Measurements from ENCODE around the gene C19orf38. TPM values are rescaled to one million over a fixed set of nuclear protein-coding genes. Genes with fewer than 3 reads are reported as not detected.
A peak's percentile ranks its signal among the peaks of the same experiment; 100 is the strongest.

The C19orf38 gene
- total and polyA plus RNA-seq, 2 experiments from 2014 or later, result 0.20 to 0.22 TPM

DNA sequence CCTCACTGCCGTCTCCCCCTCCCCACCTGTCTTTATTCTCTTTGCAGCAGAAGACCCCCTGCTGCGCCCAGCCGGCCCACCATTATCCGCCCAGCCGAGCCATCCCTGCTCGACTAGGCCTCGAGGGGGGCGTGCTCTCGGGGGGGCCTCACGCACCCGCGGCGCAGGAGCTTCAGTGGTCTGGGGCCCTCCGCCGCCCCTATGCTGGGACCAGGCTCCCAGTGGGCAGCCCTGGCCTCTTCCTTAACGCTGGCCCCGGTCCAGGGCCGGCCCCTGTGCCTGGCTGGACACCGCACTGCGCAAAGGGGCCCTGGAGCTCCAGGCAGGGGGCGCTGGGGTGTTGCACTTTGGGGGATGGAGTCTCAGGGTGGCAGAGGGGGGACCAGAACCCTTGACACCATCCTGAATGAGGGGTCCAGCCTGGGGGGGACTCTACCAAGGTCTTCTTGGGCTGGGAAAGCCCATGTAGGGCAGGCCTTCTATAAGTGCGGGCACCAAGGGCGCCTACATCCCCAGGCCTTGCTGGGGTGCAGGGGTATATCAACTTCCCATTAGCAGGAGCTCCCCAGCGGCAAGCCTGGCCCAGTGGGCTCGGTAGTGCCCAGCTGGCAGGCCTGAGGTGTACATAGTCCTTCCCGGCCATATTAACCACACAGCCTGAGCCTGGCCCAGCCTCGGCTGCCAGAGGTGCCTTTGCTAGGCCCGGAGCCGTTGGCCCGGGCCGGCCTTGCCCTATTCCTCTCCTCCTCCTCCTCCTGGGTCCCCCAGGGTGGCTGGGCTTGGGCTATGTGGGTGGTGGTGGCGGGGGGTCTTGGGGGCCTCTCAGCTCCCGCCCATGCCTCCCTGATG, 17.1 kb upstream of the C19orf38 start:
- TF ChIP-seq EZH2phosphoT487 (IDR thresholded peaks at IDR 0.05; ENCODE audit: insufficient read depth, low read depth) (no peak), EZH2 (IDR thresholded peaks at IDR 0.05; ENCODE audit: insufficient read depth, poor library complexity, severe bottlenecking) (no peak)

DNA sequence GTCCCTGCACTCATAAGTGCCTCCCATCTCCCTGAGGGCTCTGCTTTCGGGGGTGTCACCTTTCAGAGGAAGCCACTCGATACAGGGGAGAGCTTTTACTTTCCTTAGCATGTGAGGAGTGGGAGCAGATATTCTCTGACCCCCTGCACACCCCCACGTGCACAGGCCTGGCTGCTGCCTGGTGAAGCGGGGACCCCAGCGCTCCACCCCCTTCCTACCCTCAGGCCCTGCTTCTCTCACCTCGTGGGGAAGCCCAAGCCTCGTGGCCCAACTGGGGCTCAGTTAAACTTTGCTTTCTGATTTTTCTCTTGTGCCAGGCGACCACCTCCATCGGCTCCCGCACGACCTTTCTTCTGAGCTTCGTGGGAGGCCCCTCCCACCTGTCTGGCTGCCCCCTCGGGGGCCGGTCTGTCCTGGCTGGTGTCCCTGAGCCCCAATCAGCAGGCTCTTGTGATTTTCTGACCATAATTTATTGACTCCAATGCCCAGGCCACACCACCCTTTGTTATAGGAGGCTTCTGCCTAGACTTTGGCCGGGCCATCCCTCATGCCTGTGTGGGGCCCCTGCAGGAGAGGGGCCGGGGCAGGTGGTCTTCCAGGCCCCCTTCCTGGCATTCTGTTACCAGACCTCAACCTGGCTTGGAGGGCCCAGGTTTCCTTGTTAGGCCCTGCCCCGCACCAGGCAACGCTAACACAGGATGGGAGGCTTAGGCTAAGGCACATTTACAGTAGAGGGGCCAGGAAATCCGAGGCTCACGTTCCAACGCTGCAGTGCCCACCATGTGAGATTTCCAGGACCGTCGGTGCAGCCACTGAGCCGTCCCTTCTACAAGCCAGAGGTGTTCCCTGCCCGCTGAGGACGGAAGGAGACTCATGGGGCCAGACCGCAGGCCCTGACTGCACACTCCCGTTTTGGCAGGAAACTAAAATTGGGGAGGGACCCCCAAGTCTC, 16.0 kb upstream of the C19orf38 start:
- Histone ChIP-seq H3K4me1 (ENCODE audit: insufficient read depth) (0 out of 2 replicates have a peak, but pooled peaks cover 6% of the 10 kb centered on the region), H2AFZ (no peak overlapping the region), H3F3A (ENCODE audit: insufficient read depth) (peaks cover 7% of the 10 kb centered on the region; the same call in 1 of the 2 replicates), H4K20me1 (ENCODE audit: insufficient read depth) (no peaks in the 10 kb centered on the region), H3K9me3 (ENCODE audit: low read depth) (no peaks in the 10 kb centered on the region), H3K4me3 (no peak overlapping the region), H3K36me3 (ENCODE audit: low read depth) (no peaks in the 10 kb centered on the region), H3K27me3 (replicated peaks; ENCODE audit: insufficient read depth) (no peaks in the 10 kb centered on the region), H3K27ac (no peak overlapping the region), H3K4me2 (ENCODE audit: unreplicated experiment) (no peak overlapping the region), H3K9ac (no peak overlapping the region), H3K79me2 (ENCODE audit: insufficient read depth) (no peaks in the 10 kb centered on the region), H3K9me2 (ENCODE audit: insufficient read depth) (no peaks in the 10 kb centered on the region)
- in situ Hi-C loops (cut with MboI), result no loop called here
- DNase-seq, result no peak
- TF ChIP-seq EZH2phosphoT487 (IDR thresholded peaks at IDR 0.05; ENCODE audit: insufficient read depth, low read depth), result no peak
- no peak for TF ChIP-seq EZH2 (IDR thresholded peaks at IDR 0.05; ENCODE audit: insufficient read depth, poor library complexity, severe bottlenecking)
- WGBS, 2 experiments (ENCODE audit: low coverage in 1 of 2, low lambda C conversion rate in 2 of 2, missing lambda C conversion rate in 2 of 2), result 83 to 84% methylated on average over 28 of the region's 28 CpGs

More for the DNA sequence above, 17.1 kb upstream of the C19orf38 start:
- Histone ChIP-seq H3K79me2 (ENCODE audit: insufficient read depth) (no peaks in the 10 kb centered on the region), H3K4me3 (no peak overlapping the region), H3K9ac (no peak overlapping the region), H3K4me2 (ENCODE audit: unreplicated experiment) (no peak overlapping the region), H3K9me3 (ENCODE audit: low read depth) (no peaks in the 10 kb centered on the region), H3K27me3 (replicated peaks; ENCODE audit: insufficient read depth) (no peaks in the 10 kb centered on the region), H3F3A (ENCODE audit: insufficient read depth) (peaks cover 7% of the 10 kb centered on the region; the same call in 1 of the 2 replicates), H3K9me2 (ENCODE audit: insufficient read depth) (no peaks in the 10 kb centered on the region), H4K20me1 (ENCODE audit: insufficient read depth) (no peaks in the 10 kb centered on the region), H3K27ac (no peak overlapping the region), H3K36me3 (ENCODE audit: low read depth) (no peaks in the 10 kb centered on the region), H2AFZ (no peak overlapping the region), H3K4me1 (ENCODE audit: insufficient read depth) (no peaks in the 10 kb centered on the region)
- in situ Hi-C loops (cut with MboI), result no loop called here
- DNase-seq, result no peak
- WGBS, 2 experiments (ENCODE audit: low coverage in 1 of 2, low lambda C conversion rate in 2 of 2, missing lambda C conversion rate in 2 of 2), result 84 to 86% methylated on average over 26 to 27 of the region's 33 CpGs

DNA sequence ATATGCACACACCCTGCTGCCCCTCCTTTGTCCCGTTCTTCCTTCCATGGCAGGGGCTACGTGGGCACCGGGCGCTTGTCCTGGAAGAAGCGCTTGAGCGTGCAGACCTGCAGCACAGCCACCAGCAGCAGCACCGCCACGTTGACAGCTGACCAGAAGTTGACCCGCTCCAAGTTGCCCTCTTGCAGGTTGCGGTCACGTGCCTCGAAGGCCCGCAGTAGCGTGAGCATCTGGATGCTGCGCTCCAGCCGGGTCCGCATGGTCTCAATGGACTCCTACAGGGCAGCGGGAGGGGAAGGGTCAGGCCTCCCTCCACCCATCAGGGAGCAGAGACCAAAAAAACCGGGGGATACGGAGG, 15.3 kb upstream of the C19orf38 start:
- no peak overlapping the region for H3K27ac ChIP-seq
- no peak for TF ChIP-seq EZH2phosphoT487 (IDR thresholded peaks at IDR 0.05; ENCODE audit: insufficient read depth, low read depth)
- TF ChIP-seq EZH2 (IDR thresholded peaks at IDR 0.05; ENCODE audit: insufficient read depth, poor library complexity, severe bottlenecking), result no peak
- no peak overlapping the region for H3K9ac ChIP-seq
- H3K9me3 ChIP-seq (ENCODE audit: low read depth), result no peaks in the 10 kb centered on the region
- H3K4me2 ChIP-seq (ENCODE audit: unreplicated experiment), result no peak overlapping the region
- DNase-seq, result no peak
- H3F3A ChIP-seq (ENCODE audit: insufficient read depth), result peaks cover 7% of the 10 kb centered on the region; the same call in 1 of the 2 replicates
- H3K27me3 ChIP-seq (replicated peaks; ENCODE audit: insufficient read depth), result no peaks in the 10 kb centered on the region
- no peaks in the 10 kb centered on the region for H4K20me1 ChIP-seq (ENCODE audit: insufficient read depth)
- H3K4me3 ChIP-seq, result no peak overlapping the region
- no peak overlapping the region for H2AFZ ChIP-seq
- no peaks in the 10 kb centered on the region for H3K79me2 ChIP-seq (ENCODE audit: insufficient read depth)
- no peaks in the 10 kb centered on the region for H3K36me3 ChIP-seq (ENCODE audit: low read depth)
- in situ Hi-C loops (cut with MboI), result no loop called here
- 0 out of 2 replicates have a peak, but pooled peaks cover 6% of the 10 kb centered on the region for H3K4me1 ChIP-seq (ENCODE audit: insufficient read depth)
- 86 to 90% methylated on average over 20 of the region's 20 CpGs for WGBS, 2 experiments (ENCODE audit: low coverage in 1 of 2, low lambda C conversion rate in 2 of 2, missing lambda C conversion rate in 2 of 2)
- no peaks in the 10 kb centered on the region for H3K9me2 ChIP-seq (ENCODE audit: insufficient read depth)

DNA sequence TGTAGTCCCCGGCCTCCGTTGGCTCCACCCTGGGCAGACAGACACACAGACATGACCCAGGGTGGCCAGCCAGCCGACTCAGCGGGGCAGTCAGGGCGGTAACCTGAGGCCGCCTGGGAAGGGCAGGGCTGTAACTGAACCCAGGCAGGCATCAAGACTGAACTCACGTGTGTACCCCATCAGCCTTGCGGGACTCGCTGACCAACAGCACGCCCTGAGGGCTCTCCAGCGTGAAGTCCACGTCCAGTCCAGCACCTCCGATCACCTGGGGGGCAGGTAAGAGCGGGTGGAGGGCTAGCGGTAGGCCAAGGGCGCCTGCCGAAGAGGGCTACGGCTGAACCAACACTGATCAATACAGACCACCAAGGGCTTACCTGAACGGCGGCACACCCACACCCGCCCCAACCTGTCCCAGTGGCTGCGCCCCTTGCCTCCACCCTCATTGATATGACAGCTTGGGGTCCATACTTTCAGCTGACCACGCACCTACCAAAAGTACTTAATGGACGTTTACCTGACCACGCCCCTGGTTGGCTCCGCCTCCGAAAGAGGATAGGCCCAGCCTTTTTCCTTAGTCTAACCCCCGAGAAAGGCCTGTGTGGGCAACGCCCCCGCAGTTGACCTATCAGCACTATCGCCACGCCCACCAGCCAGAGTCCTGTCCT, 13.0 kb upstream of the C19orf38 start:
- Histone ChIP-seq H3K27me3 (replicated peaks; ENCODE audit: insufficient read depth) (no peaks in the 10 kb centered on the region), H2AFZ (peak overlapping the region; percentile 28; the same call in 1 of the 2 replicates), H3F3A (ENCODE audit: insufficient read depth) (peaks cover 7% of the 10 kb centered on the region; the same call in 1 of the 2 replicates), H3K9me3 (ENCODE audit: low read depth) (no peaks in the 10 kb centered on the region), H3K4me1 (ENCODE audit: insufficient read depth) (0 out of 2 replicates have a peak, but pooled peaks cover 6% of the 10 kb centered on the region), H3K27ac (peak overlapping the region; percentile 11; the same call in 1 of the 2 replicates), H3K36me3 (ENCODE audit: low read depth) (no peaks in the 10 kb centered on the region), H3K4me3 (peak overlapping the region; percentile 81), H3K79me2 (ENCODE audit: insufficient read depth) (no peaks in the 10 kb centered on the region), H3K9ac (peak overlapping the region; percentile 44; the same call in 1 of the 2 replicates), H4K20me1 (ENCODE audit: insufficient read depth) (no peaks in the 10 kb centered on the region), H3K9me2 (ENCODE audit: insufficient read depth) (no peaks in the 10 kb centered on the region), H3K4me2 (ENCODE audit: unreplicated experiment) (peak overlapping the region; percentile 74)
- in situ Hi-C loops (cut with MboI), result no loop called here
- 33 to 34% methylated on average over 32 of the region's 32 CpGs for WGBS, 2 experiments (ENCODE audit: low coverage in 1 of 2, low lambda C conversion rate in 2 of 2, missing lambda C conversion rate in 2 of 2)
- DNase-seq, result peak; percentile 31
- TF ChIP-seq EZH2phosphoT487 (IDR thresholded peaks at IDR 0.05; ENCODE audit: insufficient read depth, low read depth) (no peak), EZH2 (IDR thresholded peaks at IDR 0.05; ENCODE audit: insufficient read depth, poor library complexity, severe bottlenecking) (no peak)
